Keratinocyte (primary cell): ENCODE measurements around the gene GLP2R. TPM values are rescaled to one million over a fixed set of nuclear protein-coding genes. Genes with fewer than 3 reads are reported as not detected.

Source experiments
- DNase-seq: peaks from one replicate; pipeline ENCODE4 v3.0.0-alpha.2; 2011; ENCODE audit warnings: low read depth, missing footprints, low spot score
- FAIRE-seq: peaks from 2 replicates; lab custom pipeline; 2011; peaks lifted over from hg19 to GRCh38; lab: Jason Lieb, UNC
- H2AFZ ChIP-seq: 2 replicates; pipeline ENCODE4 v1.6.0; 2012; ENCODE audit warnings: low read length, control low read depth, inconsistent platforms; ENCODE audit not compliant: control insufficient read depth
- H3K27ac ChIP-seq: 2 replicates; pipeline ENCODE4 v1.5.1; 2011; ENCODE audit warnings: low read length; ENCODE audit not compliant: control insufficient read depth, insufficient read depth
- H3K27me3 ChIP-seq: 3 replicates; pipeline ENCODE4 v1.6.0; 2011; ENCODE audit warnings: low read length; ENCODE audit not compliant: control insufficient read depth, insufficient read depth; ENCODE audit errors: extremely low read depth
- H3K36me3 ChIP-seq, 2 experiments: 2 replicates in 1 of 2; 3 replicates in 1 of 2; pipeline ENCODE4 v1.5.1; 2011; ENCODE audit warnings: low read length in 2 of 2, mild to moderate bottlenecking in 1 of 2; ENCODE audit not compliant: control insufficient read depth in 2 of 2, insufficient read depth in 2 of 2; ENCODE audit errors: extremely low read depth in 1 of 2
- H3K4me1 ChIP-seq: 3 replicates; pipeline ENCODE4 v1.5.1; 2011; ENCODE audit warnings: low read length; ENCODE audit not compliant: control insufficient read depth, insufficient read depth; ENCODE audit errors: extremely low read depth
- H3K4me2 ChIP-seq: 3 replicates; pipeline ENCODE4 v1.6.0; 2011; ENCODE audit warnings: low read depth, low read length; ENCODE audit not compliant: control insufficient read depth, insufficient read depth; ENCODE audit errors: extremely low read depth
- H3K4me3 ChIP-seq, 3 experiments: fragments of 200-600 bp in 1 of 3; sonication (generic) in 1 of 3; 2 replicates in 2 of 3; 3 replicates in 1 of 3; pipeline ENCODE4 v1.5.1; 2011 to 2016; ENCODE audit warnings: low read length in 3 of 3, mild to moderate bottlenecking in 3 of 3, control low read depth in 2 of 3, inconsistent platforms in 1 of 3, low read depth in 1 of 3, mixed read lengths in 1 of 3, mixed run types in 1 of 3, moderate library complexity in 1 of 3; ENCODE audit not compliant: control insufficient read depth in 2 of 3, insufficient read depth in 2 of 3; ENCODE audit errors: extremely low read depth in 1 of 3
- H3K79me2 ChIP-seq: 2 replicates; pipeline ENCODE4 v1.6.0; 2012; ENCODE audit warnings: low read length; ENCODE audit not compliant: control insufficient read depth, insufficient read depth
- H3K9ac ChIP-seq: 3 replicates; pipeline ENCODE4 v1.6.0; 2011; ENCODE audit warnings: low read length; ENCODE audit not compliant: control insufficient read depth, insufficient read depth; ENCODE audit errors: extremely low read depth
- H3K9me1 ChIP-seq: 3 replicates; pipeline ENCODE4 v1.6.0; 2011; ENCODE audit warnings: low read length; ENCODE audit not compliant: control insufficient read depth, insufficient read depth; ENCODE audit errors: extremely low read depth
- H3K9me3 ChIP-seq: 2 replicates; pipeline ENCODE4 v1.5.1; 2012; ENCODE audit warnings: low read depth, low read length; ENCODE audit not compliant: control insufficient read depth
- H4K20me1 ChIP-seq: 3 replicates; pipeline ENCODE4 v1.6.0; 2011; ENCODE audit warnings: low read length; ENCODE audit not compliant: control insufficient read depth, insufficient read depth; ENCODE audit errors: extremely low read depth
- CTCF ChIP-seq, 3 experiments: IDR thresholded peaks in 1 of 3; conservative IDR thresholded peaks in 1 of 3; optimal IDR thresholded peaks in 1 of 3; 2 replicates in 2 of 3; 3 replicates in 1 of 3; pipeline versions ENCODE3 to v1.5.1; 2011; ENCODE audit warnings: low read length in 3 of 3, mild to moderate bottlenecking in 3 of 3, moderate library complexity in 2 of 3, control low read depth in 1 of 3, inconsistent platforms in 1 of 3; ENCODE audit not compliant: insufficient read depth in 2 of 3; ENCODE audit errors: extremely low read depth in 1 of 3
- EZH2 ChIP-seq: IDR thresholded peaks from one replicate; pipeline ENCODE4 v1.6.1; 2012; ENCODE audit warnings: inconsistent platforms, mild to moderate bottlenecking, low read length, moderate library complexity
- dilution Hi-C: fragments of 300-500 bp; cut with MboI; formaldehyde crosslinking; loops from one replicate; pipeline ENCODE4 v1.7.0; 2020; ENCODE audit warnings: low sequenced_read_pairs; ENCODE audit not compliant: extremely low pct_ligation_motif_present
- polyA plus RNA-seq, 5 experiments: library from polyadenylated mRNA; depleted of rRNA in 3 of 5; stranded (reverse) in 3 of 5; stranded (forward) in 1 of 5; unstranded in 1 of 5; fragments of >200 nt; gene quantifications; 1 replicate in 1 of 5; 2 replicates in 3 of 5; 3 replicates in 1 of 5; pipeline versions ENCODE4 v1.2.1 to v1.2.3, GENCODE V29; 2011 to 2012; ENCODE audit warnings: missing spikeins in 2 of 5, low read depth in 1 of 5, low replicate concordance in 1 of 5

The GLP2R gene
- polyA plus RNA-seq, 1 donor (not counting 4 experiments of a cell fraction or from before 2014, with no cell fraction given), result not detected

- TF ChIP-seq EZH2 (no peak), CTCF (optimal IDR thresholded peaks at IDR 0.05 in 1 of 3, IDR thresholded peaks at IDR 0.05 in 1 of 3, conservative IDR thresholded peaks at IDR 0.05 in 1 of 3; ENCODE audit: extremely low read depth in 1 of 3, insufficient read depth in 2 of 3, low read length in 3 of 3) (no peak)
Observed at GRCh38 chr17:9883451-9883850, 57.7 kb downstream of the GLP2R start.

GRCh38 chr17:9886141-9886930 lies 60.6 kb downstream of the GLP2R start:
- Histone ChIP-seq H3K4me3 (no peak overlapping the region), H2AFZ (no peak overlapping the region), H3K9me3 (no peaks in the 10 kb centered on the region), H3K9ac (no peak overlapping the region), H3K36me3 (no peaks in the 10 kb centered on the region), H3K4me1 (no peaks in the 10 kb centered on the region), H3K27ac (no peak overlapping the region), H3K9me1 (no peaks in the 10 kb centered on the region), H3K4me2 (no peak overlapping the region), H3K79me2 (no peaks in the 10 kb centered on the region), H3K27me3 (no peaks in the 10 kb centered on the region), H4K20me1 (no peaks in the 10 kb centered on the region)
- FAIRE-seq (no peak), DNase-seq (no peak)
- dilution Hi-C loops, result no loop called here
- TF ChIP-seq EZH2, result no peak
- TF ChIP-seq CTCF (optimal IDR thresholded peaks at IDR 0.05 in 1 of 3, IDR thresholded peaks at IDR 0.05 in 1 of 3, conservative IDR thresholded peaks at IDR 0.05 in 1 of 3; ENCODE audit: extremely low read depth in 1 of 3, insufficient read depth in 2 of 3, low read length in 3 of 3), result no peak

More at GRCh38 chr17:9883451-9883850, 57.7 kb downstream of the GLP2R start:
- FAIRE-seq (no peak), DNase-seq (no peak)
- dilution Hi-C loops, result no loop called here
- H2AFZ ChIP-seq, result no peak overlapping the region
- H3K9me1 ChIP-seq, result no peaks in the 10 kb centered on the region
- H3K4me1 ChIP-seq, result no peaks in the 10 kb centered on the region
- no peaks in the 10 kb centered on the region for H3K79me2 ChIP-seq
- H4K20me1 ChIP-seq, result no peaks in the 10 kb centered on the region
- H3K9me3 ChIP-seq, result no peaks in the 10 kb centered on the region
- H3K4me2 ChIP-seq, result no peak overlapping the region
- no peaks in the 10 kb centered on the region for H3K27me3 ChIP-seq
- H3K4me3 ChIP-seq, result no peak overlapping the region
- H3K9ac ChIP-seq, result no peak overlapping the region
- H3K36me3 ChIP-seq, result no peaks in the 10 kb centered on the region
- H3K27ac ChIP-seq, result no peak overlapping the region
